ENCODE results near the gene CASKIN1. TPM values are rescaled to one million over a fixed set of nuclear protein-coding genes. Genes with fewer than 3 reads are reported as not detected.
"Not testable (repeated sequence)": the region's sequence is repeated elsewhere in the genome, so short reads cannot be mapped to it uniquely, and the experiment has no call there.

CASKIN1 gene
- total and polyA plus RNA-seq, 3 donors from 2014 or later, result 2.1 to 159 (median 6.4) TPM

DNA sequence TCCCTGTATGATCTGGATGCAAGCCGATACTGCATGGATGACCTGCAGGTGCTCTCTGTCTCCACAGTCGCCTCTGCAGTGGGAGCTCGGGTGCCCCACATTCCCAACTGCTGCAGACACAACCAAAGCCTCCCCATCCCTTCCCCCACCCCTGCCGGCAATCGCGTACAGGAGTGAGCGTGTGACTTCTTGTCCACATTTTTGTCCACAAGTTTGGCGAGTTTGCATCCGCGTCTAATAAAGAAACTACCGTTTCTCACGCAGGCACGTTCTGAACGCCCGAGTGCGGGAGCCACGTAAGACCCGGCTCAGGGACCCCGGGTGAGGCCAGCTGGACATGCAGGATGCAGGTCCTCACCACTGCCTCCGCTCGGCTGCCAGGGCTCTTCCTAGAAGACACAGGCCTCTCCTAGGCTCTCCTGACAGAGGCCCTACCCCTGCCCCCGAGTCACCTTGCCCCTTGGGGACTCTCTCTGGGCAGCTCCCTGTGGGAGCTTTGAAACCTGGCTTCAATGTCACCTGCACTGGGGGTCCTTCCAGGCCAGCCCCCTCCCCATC is 66.4 kb downstream of the CASKIN1 start:
- intact Hi-C loops (cut with DNase I; ENCODE audit: low total_unique reads); H3K4me3 ChIP-seq; DNase-seq; H3K27ac ChIP-seq; H3K36me3 ChIP-seq (ENCODE audit: low read depth, missing control alignments); H3K9me3 ChIP-seq; H3K27me3 ChIP-seq: not testable (repeated sequence)
- H3K4me1 ChIP-seq, result peaks cover 39% of the 10 kb centered on the region
- 42 to 55% methylated on average over 14 to 22 of the region's 22 CpGs for WGBS, 2 donors

DNA sequence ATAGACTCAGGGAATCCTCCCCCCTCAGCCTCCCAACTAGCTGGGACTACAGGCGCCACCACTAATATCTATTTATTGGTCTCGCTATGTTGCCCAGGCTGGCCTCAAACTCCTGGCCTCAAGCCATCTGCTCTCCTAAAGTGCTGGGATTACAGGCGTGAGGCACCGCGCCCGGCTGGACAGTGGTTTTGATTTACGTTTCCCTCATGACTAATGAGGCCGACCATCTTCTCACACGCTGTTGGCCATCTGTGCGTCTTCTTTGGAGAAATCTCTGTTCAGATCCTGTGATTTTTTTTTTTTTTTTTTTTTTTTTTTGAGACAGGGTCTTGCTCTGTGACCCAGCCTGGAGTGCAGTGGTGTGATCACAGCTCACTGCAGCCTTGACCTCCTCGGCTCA is 67.2 kb downstream of the CASKIN1 start:
- H3K9me3 ChIP-seq; DNase-seq; H3K36me3 ChIP-seq (ENCODE audit: low read depth, missing control alignments); intact Hi-C loops (cut with DNase I; ENCODE audit: low total_unique reads); H3K27ac ChIP-seq; H3K27me3 ChIP-seq; H3K4me3 ChIP-seq: not testable (repeated sequence)
- WGBS, 2 donors, result 63 to 75% methylated on average over 9 to 11 of the region's 11 CpGs
- H3K4me1 ChIP-seq, result peaks cover 46% of the 10 kb centered on the region

GRCh38 chr16:2127630-2128280 is 68.7 kb downstream of the CASKIN1 start:
- intact Hi-C loops (cut with DNase I; ENCODE audit: low total_unique reads); DNase-seq: not testable (repeated sequence)
- WGBS, 2 donors, result 25 to 33% methylated on average over 3 of the region's 3 CpGs

More at GRCh38 chr16:2127630-2128280, 68.7 kb downstream of the CASKIN1 start:
- Histone ChIP-seq H3K27ac (peak overlapping the region in 1 of 2 donors; percentile 87), H3K4me1 (peaks cover 47% of the 10 kb centered on the region)
- not testable (repeated sequence) for H3K4me3 ChIP-seq; H3K27me3 ChIP-seq; H3K36me3 ChIP-seq (ENCODE audit: low read depth, missing control alignments); H3K9me3 ChIP-seq

MicroRNAs within 50 kb of the gene (microRNA counts, 767-probe panel; counts per million panel counts)
- 0 to 152 counts per million in 2 donors for microRNA hsa-miR-3180
- microRNA hsa-miR-4516, result 152 to 3,325 counts per million in 2 donors

Small RNAs within 50 kb of the gene (microRNA-seq; reads per million reads assigned to microRNA genes)
- gene MIR3180-5 (ENCODE audit: borderline number of aligned reads in 2 of 2, borderline replicate concordance in 1 of 2), result 0 reads per million in 2 donors
- 0 to 0.69 reads per million in 2 donors for gene MIR4516 (ENCODE audit: borderline number of aligned reads in 2 of 2, borderline replicate concordance in 1 of 2)

Small RNAs within 50 kb of the gene (small RNA-seq; reads per million reads assigned to genes)
- 0 reads per million in 2 donors for gene MIR3180-5
- 0 reads per million in 2 donors for gene MIR4516
- gene RF00019, result 0 reads per million in 2 donors
- 0 reads per million in 2 donors for gene SNORD60

Other genes with a start within 250 kb of the CASKIN1 start
- 1 to 10 TPM; 7.3 to 9.8 TPM for gene RPL3L, start 241.9 kb downstream of the CASKIN1 start, total RNA-seq
- gene RPL3L, start 241.9 kb downstream of the CASKIN1 start, polyA plus RNA-seq (ENCODE audit: insufficient read depth, low read depth, low replicate concordance), result 10.4 TPM
- 100 to 1,000 TPM; 127 to 211 TPM for gene NDUFB10, start 237.1 kb downstream of the CASKIN1 start, total RNA-seq
- 186 TPM for gene NDUFB10, start 237.1 kb downstream of the CASKIN1 start, polyA plus RNA-seq (ENCODE audit: insufficient read depth, low read depth, low replicate concordance)
- gene RPS2, start 231.8 kb downstream of the CASKIN1 start, total RNA-seq, result 1,000 to 10,000 TPM in 1 of 2 donors, 100 to 1,000 TPM in 1; 744 to 1,779 TPM
- gene RPS2, start 231.8 kb downstream of the CASKIN1 start, polyA plus RNA-seq (ENCODE audit: insufficient read depth, low read depth, low replicate concordance), result 1,272 TPM
- 100 to 1,000 TPM in 1 of 2 donors, 10 to 100 TPM in 1; 86.7 to 210 TPM for gene RNF151, start 229.7 kb downstream of the CASKIN1 start, total RNA-seq
- 153 TPM for gene RNF151, start 229.7 kb downstream of the CASKIN1 start, polyA plus RNA-seq (ENCODE audit: insufficient read depth, low read depth, low replicate concordance)
- gene TBL3, start 224.6 kb downstream of the CASKIN1 start, total RNA-seq, result 100 to 1,000 TPM in 1 of 2 donors, 10 to 100 TPM in 1; 83.4 to 109 TPM
- gene TBL3, start 224.6 kb downstream of the CASKIN1 start, polyA plus RNA-seq (ENCODE audit: insufficient read depth, low read depth, low replicate concordance), result 77.1 TPM
- 1 to 10 TPM; 4.8 to 7.6 TPM for gene NOXO1, start 215.1 kb downstream of the CASKIN1 start, total RNA-seq
- gene NOXO1, start 215.1 kb downstream of the CASKIN1 start, polyA plus RNA-seq (ENCODE audit: insufficient read depth, low read depth, low replicate concordance), result 3.7 TPM
- 10 to 100 TPM; 25.7 to 25.8 TPM for gene GFER, start 212.4 kb downstream of the CASKIN1 start, total RNA-seq
- 40.0 TPM for gene GFER, start 212.4 kb downstream of the CASKIN1 start, polyA plus RNA-seq (ENCODE audit: insufficient read depth, low read depth, low replicate concordance)
- 10 to 100 TPM; 20.9 to 33.5 TPM for gene SYNGR3, start 206.6 kb downstream of the CASKIN1 start, total RNA-seq
- gene SYNGR3, start 206.6 kb downstream of the CASKIN1 start, polyA plus RNA-seq (ENCODE audit: insufficient read depth, low read depth, low replicate concordance), result 10.0 TPM
- gene ZNF598, start 186.8 kb downstream of the CASKIN1 start, total RNA-seq, result 10 to 100 TPM; 80.4 to 94.6 TPM
- 46.3 TPM for gene ZNF598, start 186.8 kb downstream of the CASKIN1 start, polyA plus RNA-seq (ENCODE audit: insufficient read depth, low read depth, low replicate concordance)
- gene NPW, start 176.8 kb downstream of the CASKIN1 start, total RNA-seq, result 1 to 10 TPM; 7.3 to 8.2 TPM
- 3.9 TPM for gene NPW, start 176.8 kb downstream of the CASKIN1 start, polyA plus RNA-seq (ENCODE audit: insufficient read depth, low read depth, low replicate concordance)
- 10 to 100 TPM; 54.1 to 59.9 TPM for gene NHERF2, start 169.7 kb downstream of the CASKIN1 start, total RNA-seq
- 50.6 TPM for gene NHERF2, start 169.7 kb downstream of the CASKIN1 start, polyA plus RNA-seq (ENCODE audit: insufficient read depth, low read depth, low replicate concordance)
- gene NTHL1, start 148.8 kb downstream of the CASKIN1 start, total RNA-seq, result 10 to 100 TPM; 24.6 to 35.6 TPM
- 18.0 TPM for gene NTHL1, start 148.8 kb downstream of the CASKIN1 start, polyA plus RNA-seq (ENCODE audit: insufficient read depth, low read depth, low replicate concordance)
- gene TSC2, start 148.6 kb downstream of the CASKIN1 start, total RNA-seq, result 100 to 1,000 TPM; 222 to 271 TPM
- gene TSC2, start 148.6 kb downstream of the CASKIN1 start, polyA plus RNA-seq (ENCODE audit: insufficient read depth, low read depth, low replicate concordance), result 136 TPM
- gene PKD1, start 60.7 kb downstream of the CASKIN1 start, total RNA-seq, result 100 to 1,000 TPM; 323 to 337 TPM
- 83.4 TPM for gene PKD1, start 60.7 kb downstream of the CASKIN1 start, polyA plus RNA-seq (ENCODE audit: insufficient read depth, low read depth, low replicate concordance)
- 1 to 10 TPM; 3.2 to 3.6 TPM for gene RAB26, start 48.0 kb downstream of the CASKIN1 start, total RNA-seq
- gene RAB26, start 48.0 kb downstream of the CASKIN1 start, polyA plus RNA-seq (ENCODE audit: insufficient read depth, low read depth, low replicate concordance), result 1.5 TPM
- 10 to 100 TPM; 36.0 to 46.1 TPM for gene TRAF7, start 40.8 kb downstream of the CASKIN1 start, total RNA-seq
- gene TRAF7, start 40.8 kb downstream of the CASKIN1 start, polyA plus RNA-seq (ENCODE audit: insufficient read depth, low read depth, low replicate concordance), result 44.6 TPM
- gene MLST8, start 8.8 kb upstream of the CASKIN1 start, total RNA-seq, result 100 to 1,000 TPM in 1 of 2 donors, 10 to 100 TPM in 1; 95.4 to 113 TPM
- gene MLST8, start 8.8 kb upstream of the CASKIN1 start, polyA plus RNA-seq (ENCODE audit: insufficient read depth, low read depth, low replicate concordance), result 89.0 TPM
- 10 to 100 TPM; 37.8 to 66.5 TPM for gene BRICD5, start 14.3 kb upstream of the CASKIN1 start, total RNA-seq
- 25.1 TPM for gene BRICD5, start 14.3 kb upstream of the CASKIN1 start, polyA plus RNA-seq (ENCODE audit: insufficient read depth, low read depth, low replicate concordance)
- gene PGP, start 18.2 kb upstream of the CASKIN1 start, total RNA-seq, result 100 to 1,000 TPM in 1 of 2 donors, 10 to 100 TPM in 1; 50.0 to 118 TPM
- gene PGP, start 18.2 kb upstream of the CASKIN1 start, polyA plus RNA-seq (ENCODE audit: insufficient read depth, low read depth, low replicate concordance), result 56.3 TPM
- gene E4F1, start 27.0 kb upstream of the CASKIN1 start, total RNA-seq, result 10 to 100 TPM; 57.4 to 69.4 TPM
- 20.0 TPM for gene E4F1, start 27.0 kb upstream of the CASKIN1 start, polyA plus RNA-seq (ENCODE audit: insufficient read depth, low read depth, low replicate concordance)
- gene DNASE1L2, start 39.8 kb upstream of the CASKIN1 start, total RNA-seq, result 1 to 10 TPM; 2.5 to 3.5 TPM
- 1.1 TPM for gene DNASE1L2, start 39.8 kb upstream of the CASKIN1 start, polyA plus RNA-seq (ENCODE audit: insufficient read depth, low read depth, low replicate concordance)
- 10 to 100 TPM; 36.1 to 39.0 TPM for gene ECI1, start 55.0 kb upstream of the CASKIN1 start, total RNA-seq
- gene ECI1, start 55.0 kb upstream of the CASKIN1 start, polyA plus RNA-seq (ENCODE audit: insufficient read depth, low read depth, low replicate concordance), result 25.5 TPM
- gene RNPS1, start 71.5 kb upstream of the CASKIN1 start, total RNA-seq, result 100 to 1,000 TPM; 261 to 294 TPM
- gene RNPS1, start 71.5 kb upstream of the CASKIN1 start, polyA plus RNA-seq (ENCODE audit: insufficient read depth, low read depth, low replicate concordance), result 197 TPM
- 10 to 100 TPM; 35.1 to 38.1 TPM for gene ABCA3, start 144.1 kb upstream of the CASKIN1 start, total RNA-seq
- gene ABCA3, start 144.1 kb upstream of the CASKIN1 start, polyA plus RNA-seq (ENCODE audit: insufficient read depth, low read depth, low replicate concordance), result 24.5 TPM
- gene CCNF, start 232.8 kb upstream of the CASKIN1 start, total RNA-seq, result 10 to 100 TPM in 1 of 2 donors, 1 to 10 TPM in 1; 9.4 to 10.8 TPM
- gene CCNF, start 232.8 kb upstream of the CASKIN1 start, polyA plus RNA-seq (ENCODE audit: insufficient read depth, low read depth, low replicate concordance), result 6.0 TPM

All from testis (tissue), 3 donors.